Loucy (cell line): ENCODE results near the gene SMOC1.

ENCODE experiments used
- H2AFZ ChIP-seq: fragments of 200-600 bp; sonication (generic); 2 replicates; pipeline ENCODE4 v1.6.0; 2016; ENCODE audit warnings: antibody characterized with exemption, mild to moderate bottlenecking, low read length, moderate library complexity
- H3F3A ChIP-seq: fragments of 200-600 bp; 2 replicates; pipeline ENCODE4 v1.6.0; 2016; ENCODE audit warnings: antibody characterized with exemption, low read depth, mild to moderate bottlenecking
- H3K27me3 ChIP-seq: fragments of 200-600 bp; sonication (generic); 2 replicates; pipeline ENCODE4 v1.6.1; 2014; ENCODE audit warnings: low read length, mild to moderate bottlenecking; ENCODE audit not compliant: insufficient read depth, poor library complexity, severe bottlenecking
- H3K36me3 ChIP-seq: fragments of 200-600 bp; sonication (generic); 2 replicates; pipeline ENCODE4 v1.6.1; 2016; ENCODE audit warnings: low read length; ENCODE audit not compliant: insufficient read depth
- H3K4me1 ChIP-seq: fragments of 200-600 bp; sonication (generic); 2 replicates; pipeline ENCODE4 v1.5.1; 2014; ENCODE audit warnings: low read length, mild to moderate bottlenecking; ENCODE audit not compliant: insufficient read depth, poor library complexity, severe bottlenecking
- H3K4me2 ChIP-seq: fragments of 200-600 bp; sonication (generic); 2 replicates; pipeline ENCODE4 v1.6.0; 2014; ENCODE audit warnings: antibody characterized with exemption, low read length, low read depth, mild to moderate bottlenecking; ENCODE audit not compliant: poor library complexity, severe bottlenecking
- H3K4me3 ChIP-seq: fragments of 200-600 bp; sonication (generic); 2 replicates; pipeline ENCODE4 v1.5.1; 2014; ENCODE audit warnings: low read length, mild to moderate bottlenecking, mixed read lengths; ENCODE audit not compliant: poor library complexity, severe bottlenecking
- H3K79me2 ChIP-seq: fragments of 200-600 bp; sonication (generic); 2 replicates; pipeline ENCODE4 v1.6.1; 2014; ENCODE audit warnings: low read length; ENCODE audit not compliant: insufficient read depth
- H3K9ac ChIP-seq: fragments of 200-600 bp; sonication (generic); 2 replicates; pipeline ENCODE4 v1.6.0; 2014; ENCODE audit warnings: mild to moderate bottlenecking, low read depth, low read length, moderate library complexity; ENCODE audit not compliant: poor library complexity, severe bottlenecking
- H3K9me2 ChIP-seq: fragments of 200-600 bp; sonication (generic); replicated peaks from 2 replicates; pipeline ENCODE4 v1.6.1; 2016; ENCODE audit warnings: low read depth, low read length, mixed read lengths
- H3K9me3 ChIP-seq: fragments of 200-600 bp; sonication (generic); 2 replicates; pipeline ENCODE4 v1.6.1; 2014; ENCODE audit warnings: mild to moderate bottlenecking, antibody characterized with exemption, low read length, low read depth; ENCODE audit not compliant: insufficient read depth
- H4K20me1 ChIP-seq: fragments of 200-600 bp; sonication (generic); 2 replicates; pipeline ENCODE4 v1.6.0; 2014; ENCODE audit warnings: antibody characterized with exemption, low read length, mild to moderate bottlenecking; ENCODE audit not compliant: insufficient read depth, poor library complexity, severe bottlenecking
- CTCF ChIP-seq: fragments of 200-600 bp; sonication (generic); conservative IDR thresholded peaks from 2 replicates; pipeline ENCODE4 v1.5.1; 2014; ENCODE audit warnings: mild to moderate bottlenecking, antibody characterized with exemption, low read length
- EZH2phosphoT487 ChIP-seq: fragments of 200-600 bp; IDR thresholded peaks from 2 replicates; pipeline ENCODE4 v1.6.1; 2018; ENCODE audit warnings: antibody characterized with exemption, mild to moderate bottlenecking, moderate library complexity, borderline replicate concordance

SMOC1 gene

GRCh38 chr14:69973846-69974245, 94.6 kb downstream of the SMOC1 start:
- Histone ChIP-seq H3K4me1 (no peaks in the 10 kb centered on the region), H2AFZ (no peak overlapping the region)
- no peak for TF ChIP-seq CTCF
- TF ChIP-seq EZH2phosphoT487: no peak

GRCh38 chr14:69979882-69980281, 100.7 kb downstream of the SMOC1 start:
- no peak overlapping the region for H2AFZ ChIP-seq
- no peaks in the 10 kb centered on the region for H3K79me2 ChIP-seq
- TF ChIP-seq EZH2phosphoT487: no peak
- no peak for TF ChIP-seq CTCF
- H4K20me1 ChIP-seq: no peaks in the 10 kb centered on the region
- no peak overlapping the region for H3K9ac ChIP-seq
- H3K9me3 ChIP-seq: no peaks in the 10 kb centered on the region
- H3F3A ChIP-seq: no peaks in the 10 kb centered on the region
- no peak overlapping the region for H3K4me2 ChIP-seq
- H3K4me3 ChIP-seq: no peak overlapping the region
- H3K27me3 ChIP-seq: no peaks in the 10 kb centered on the region
- no peaks in the 10 kb centered on the region for H3K4me1 ChIP-seq
- H3K9me2 ChIP-seq: no peaks in the 10 kb centered on the region
- H3K36me3 ChIP-seq: no peaks in the 10 kb centered on the region

More at GRCh38 chr14:69973846-69974245, 94.6 kb downstream of the SMOC1 start:
- Histone ChIP-seq H3K9me3 (no peaks in the 10 kb centered on the region), H4K20me1 (no peaks in the 10 kb centered on the region), H3F3A (no peaks in the 10 kb centered on the region), H3K36me3 (no peaks in the 10 kb centered on the region), H3K79me2 (no peaks in the 10 kb centered on the region), H3K9ac (no peak overlapping the region), H3K9me2 (no peaks in the 10 kb centered on the region), H3K4me3 (no peak overlapping the region), H3K4me2 (no peak overlapping the region), H3K27me3 (no peaks in the 10 kb centered on the region)

- H3K9ac ChIP-seq: no peak overlapping the region
- no peak overlapping the region for H2AFZ ChIP-seq
- H3K4me3 ChIP-seq: no peak overlapping the region
- no peaks in the 10 kb centered on the region for H4K20me1 ChIP-seq
- no peaks in the 10 kb centered on the region for H3K9me2 ChIP-seq
- H3K4me2 ChIP-seq: no peak overlapping the region
- H3K9me3 ChIP-seq: no peaks in the 10 kb centered on the region
- TF ChIP-seq CTCF (no peak), EZH2phosphoT487 (no peak)
- H3K79me2 ChIP-seq: no peaks in the 10 kb centered on the region
- no peaks in the 10 kb centered on the region for H3K4me1 ChIP-seq
- no peaks in the 10 kb centered on the region for H3F3A ChIP-seq
- no peaks in the 10 kb centered on the region for H3K27me3 ChIP-seq
- no peaks in the 10 kb centered on the region for H3K36me3 ChIP-seq
Measured at GRCh38 chr14:69980457-69981425, 101.5 kb downstream of the SMOC1 start.
